HCT116 (cell line): ENCODE data around the gene OSER1. TPM values are rescaled to one million over a fixed set of nuclear protein-coding genes. Genes with fewer than 3 reads are reported as not detected.

Experiments
- ATAC-seq: fragments of 200-7000 bp; cut with Tn5 transposase; 2 replicates; pipeline ENCODE4 v1.9.1; 2020; ENCODE audit warnings: mild to moderate bottlenecking, moderate library complexity
- BruUV-seq: library from RNA; stranded (reverse); fragments of 400-500 nt; replicated peaks from 2 replicates; lab custom pipeline; 2021; lab: Mats Ljungman, UMichigan
- CTCF ChIA-PET: fragments of 300-600 bp; sonication (Branson Sonifier 250); formaldehyde crosslinking; loops from one replicate; lab custom pipeline; 2021; ENCODE audit warnings: antibody characterized with exemption; lab: Charles Lee
- POLR2A ChIA-PET: fragments of 300-600, 350-600 bp; sonication (Branson Sonifier 250); formaldehyde crosslinking; loops from one replicate; lab custom pipeline; 2021; ENCODE audit warnings: antibody characterized with exemption; lab: Charles Lee
- RAD21 ChIA-PET, 2 experiments: fragments of 300-600 bp; sonication (Branson Sonifier 250); formaldehyde crosslinking; loops; one replicate each; lab custom pipeline; 2023; ENCODE audit warnings: low total read pairs in 2 of 2; ENCODE audit not compliant: uncharacterized antibody in 2 of 2, unreplicated experiment in 2 of 2, low non-redundant PET in 1 of 2; lab: Charles Lee
- DNase-seq: peaks from one replicate; pipeline ENCODE4 v3.0.0-alpha.2; 2010; ENCODE audit warnings: low read depth, low spot score
- H2AFZ ChIP-seq: fragments of 200-600 bp; shearing (Covaris generic), sonication (generic); 2 replicates; pipeline ENCODE4 v1.6.1; 2017; ENCODE audit warnings: low read depth, mixed run types, mixed read lengths, antibody characterized with exemption, low read length; ENCODE audit not compliant: poor library complexity, severe bottlenecking
- H3K27ac ChIP-seq: 2 replicates; pipeline ENCODE4 v1.5.1; 2012; ENCODE audit warnings: low read depth, low read length
- H3K27me3 ChIP-seq: fragments of 200-600 bp; sonication (generic); 2 replicates; pipeline ENCODE4 v1.6.1; 2016; ENCODE audit warnings: mixed run types, low read length, mixed read lengths; ENCODE audit not compliant: insufficient read depth
- H3K36me3 ChIP-seq, 2 experiments: fragments of 200-500 bp in 1 of 2; fragments of 200-600 bp in 1 of 2; sonication (Bioruptor generic) in 1 of 2; sonication (generic) in 1 of 2; 2 replicates each; pipeline versions ENCODE4 v1.5.1 to v1.6.1; 2014 to 2016; ENCODE audit warnings: low read length in 2 of 2, inconsistent platforms in 1 of 2, mixed read lengths in 1 of 2, mixed run types in 1 of 2; ENCODE audit not compliant: insufficient read depth in 2 of 2, control insufficient read depth in 1 of 2
- H3K4me1 ChIP-seq, 2 experiments: fragments of 200-600 bp in 1 of 2; sonication (generic) in 1 of 2; 2 replicates each; pipeline versions ENCODE4 v1.5.1 to v1.6.1; 2012 to 2017; ENCODE audit warnings: low read length in 2 of 2, inconsistent platforms in 1 of 2, mild to moderate bottlenecking in 1 of 2, mixed read lengths in 1 of 2, mixed run types in 1 of 2, moderate library complexity in 1 of 2; ENCODE audit not compliant: insufficient read depth in 2 of 2, control insufficient read depth in 1 of 2
- H3K4me2 ChIP-seq: fragments of 200-600 bp; sonication (generic); 2 replicates; pipeline ENCODE4 v1.6.1; 2017; ENCODE audit warnings: mixed run types, low read length, mixed read lengths
- H3K4me3 ChIP-seq, 2 experiments: fragments of 200-600 bp in 1 of 2; sonication (generic) in 1 of 2; replicated peaks in 1 of 2; 2 replicates each; pipeline ENCODE4 v1.5.1; 2011 to 2016; ENCODE audit warnings: low read length in 2 of 2, control low read depth in 1 of 2, low read depth in 1 of 2, mild to moderate bottlenecking in 1 of 2, mixed read lengths in 1 of 2, mixed run types in 1 of 2
- H3K79me2 ChIP-seq: fragments of 200-600 bp; sonication (generic); 2 replicates; pipeline ENCODE4 v1.6.1; 2017; ENCODE audit warnings: mild to moderate bottlenecking, mixed run types, low read length, moderate library complexity, mixed read lengths; ENCODE audit not compliant: insufficient read depth
- H3K9ac ChIP-seq: fragments of 200-600 bp; sonication (generic); 2 replicates; pipeline ENCODE4 v1.6.1; 2016; ENCODE audit warnings: low read length, mixed read lengths
- H3K9me2 ChIP-seq: fragments of 200-600 bp; sonication (generic), shearing (Covaris generic); 2 replicates; pipeline ENCODE4 v1.6.1; 2017; ENCODE audit warnings: mixed run types, mild to moderate bottlenecking, moderate library complexity; ENCODE audit not compliant: insufficient read depth
- H3K9me3 ChIP-seq, 2 experiments: fragments of 200-500 bp in 1 of 2; fragments of 200-600 bp in 1 of 2; sonication (Bioruptor generic) in 1 of 2; sonication (generic) in 1 of 2; 2 replicates each; pipeline ENCODE4 v1.6.1; 2014 to 2017; ENCODE audit warnings: low read length in 2 of 2, mixed read lengths in 2 of 2, inconsistent platforms in 1 of 2, low read depth in 1 of 2, mild to moderate bottlenecking in 1 of 2, mixed run types in 1 of 2, moderate library complexity in 1 of 2; ENCODE audit not compliant: control insufficient read depth in 1 of 2, insufficient read depth in 1 of 2
- H4K20me1 ChIP-seq: fragments of 200-600 bp; sonication (generic), shearing (Covaris generic); 2 replicates; pipeline ENCODE4 v1.6.1; 2017; ENCODE audit warnings: mixed run types, mild to moderate bottlenecking, moderate library complexity; ENCODE audit not compliant: insufficient read depth
- ATF3 ChIP-seq: IDR thresholded peaks from 2 replicates; pipeline ENCODE4 v1.6.1; 2012
- CEBPB ChIP-seq: IDR thresholded peaks from 2 replicates; pipeline ENCODE4 v1.6.1; 2012; ENCODE audit warnings: low read depth
- CTCF ChIP-seq, 3 experiments: fragments of 200-600 bp in 1 of 3; sonication (generic) in 1 of 3; IDR thresholded peaks in 2 of 3; conservative IDR thresholded peaks in 1 of 3; 2 replicates each; pipeline ENCODE4 v1.5.1; 2012 to 2017; ENCODE audit warnings: low read depth in 2 of 3, low read length in 2 of 3, antibody characterized with exemption in 1 of 3, borderline replicate concordance in 1 of 3, control low read depth in 1 of 3, mild to moderate bottlenecking in 1 of 3, mixed read lengths in 1 of 3, mixed run types in 1 of 3, moderate library complexity in 1 of 3; ENCODE audit not compliant: insufficient read depth in 1 of 3
- POLR2AphosphoS5 ChIP-seq: IDR thresholded peaks from 2 replicates; pipeline ENCODE4 v1.6.1; 2011; ENCODE audit warnings: mild to moderate bottlenecking, low read depth, low read length, moderate library complexity
- REST ChIP-seq: IDR thresholded peaks from 2 replicates; pipeline ENCODE4 v1.6.1; 2012; ENCODE audit warnings: low read depth
- ZFX ChIP-seq: fragments of 450-650 bp; IDR thresholded peaks from 2 replicates; pipeline ENCODE4 v1.6.1; 2017
- intact Hi-C: fragments of 100-400 bp; cut with micrococcal nuclease; formaldehyde crosslinking; loops from 2 replicates; pipeline ENCODE4 v1.10.0; 2022
- total RNA-seq: library from RNA; stranded (reverse); gene quantifications from one replicate; pipeline ENCODE4 v1.2.1, GENCODE V29; 2021; ENCODE audit not compliant: unreplicated experiment

The OSER1 gene
- total RNA-seq, 1 experiment from 2014 or later = 28.4 TPM

GRCh38 chr20:44248410-44248759, 37.8 kb upstream of the OSER1 start:
- ChIA-PET RAD21 (no interaction called here), POLR2A (no interaction called here), CTCF (no interaction called here)
- ATAC-seq (no peak), DNase-seq (no peak)
- no peaks in the 10 kb centered on the region for H3K36me3 ChIP-seq
- H3K9me3 ChIP-seq = no peaks in the 10 kb centered on the region
- no peaks in the 10 kb centered on the region for H3K4me1 ChIP-seq
- no peak overlapping the region for H3K4me3 ChIP-seq
- no peaks in the 10 kb centered on the region for H3K79me2 ChIP-seq
- H3K27me3 ChIP-seq = 0 out of 2 replicates have a peak, but pooled peaks cover 3% of the 10 kb centered on the region
- BruUV-seq = no TSS peak
- intact Hi-C loops = no loop called here
- H3K9ac ChIP-seq = no peak overlapping the region
- TF ChIP-seq CTCF (IDR thresholded peaks at IDR 0.05 in 2 of 3, conservative IDR thresholded peaks at IDR 0.05 in 1 of 3; ENCODE audit: borderline replicate concordance in 1 of 3, insufficient read depth in 1 of 3, low read depth in 2 of 3, low read length in 2 of 3) = 0 out of 6 replicates have a peak, but pooled peaks of 1 of the 3 experiments have one; percentile 1
- no peak for TF ChIP-seq POLR2AphosphoS5
- H3K27ac ChIP-seq = no peak overlapping the region
- no peaks in the 10 kb centered on the region for H4K20me1 ChIP-seq
- no peaks in the 10 kb centered on the region for H3K9me2 ChIP-seq
- no peak overlapping the region for H3K4me2 ChIP-seq
- H2AFZ ChIP-seq = no peak overlapping the region

- no peaks in the 10 kb centered on the region for H3K36me3 ChIP-seq
- DNase-seq (no peak), ATAC-seq (peak; percentile 85)
- no peak overlapping the region for H3K4me3 ChIP-seq
- no peaks in the 10 kb centered on the region for H3K4me1 ChIP-seq
- ChIA-PET RAD21 (no interaction called here), POLR2A (no interaction called here), CTCF (no interaction called here)
- 0 out of 2 replicates have a peak, but pooled peaks cover 3% of the 10 kb centered on the region for H3K27me3 ChIP-seq
- H3K27ac ChIP-seq = no peak overlapping the region
- no peaks in the 10 kb centered on the region for H3K9me2 ChIP-seq
- BruUV-seq = no TSS peak
- intact Hi-C loops = no loop called here
- H3K79me2 ChIP-seq = no peaks in the 10 kb centered on the region
- no peak overlapping the region for H2AFZ ChIP-seq
- H4K20me1 ChIP-seq = no peaks in the 10 kb centered on the region
- no peak overlapping the region for H3K4me2 ChIP-seq
- H3K9ac ChIP-seq = no peak overlapping the region
- no peaks in the 10 kb centered on the region for H3K9me3 ChIP-seq
- TF ChIP-seq ATF3 = no peak
- no peak for TF ChIP-seq ZFX
- no peak for TF ChIP-seq CEBPB
- peak in 2 of 3 experiments; percentile 41 to 60; a peak in 4 of 6 replicates for TF ChIP-seq CTCF (IDR thresholded peaks at IDR 0.05 in 2 of 3, conservative IDR thresholded peaks at IDR 0.05 in 1 of 3; ENCODE audit: borderline replicate concordance in 1 of 3, insufficient read depth in 1 of 3, low read depth in 2 of 3, low read length in 2 of 3)
- peak; percentile 89 for TF ChIP-seq REST
Measured at GRCh38 chr20:44247586-44248409, 37.2 kb upstream of the OSER1 start.
